NK-92 (cell line): ENCODE measurements around the gene CRY2.

Experiments
- DNase-seq: peaks from one replicate; lab custom pipeline; 2025; ENCODE audit not compliant: unreplicated experiment; lab: John Stamatoyannopoulos, UW

The CRY2 gene

DNA sequence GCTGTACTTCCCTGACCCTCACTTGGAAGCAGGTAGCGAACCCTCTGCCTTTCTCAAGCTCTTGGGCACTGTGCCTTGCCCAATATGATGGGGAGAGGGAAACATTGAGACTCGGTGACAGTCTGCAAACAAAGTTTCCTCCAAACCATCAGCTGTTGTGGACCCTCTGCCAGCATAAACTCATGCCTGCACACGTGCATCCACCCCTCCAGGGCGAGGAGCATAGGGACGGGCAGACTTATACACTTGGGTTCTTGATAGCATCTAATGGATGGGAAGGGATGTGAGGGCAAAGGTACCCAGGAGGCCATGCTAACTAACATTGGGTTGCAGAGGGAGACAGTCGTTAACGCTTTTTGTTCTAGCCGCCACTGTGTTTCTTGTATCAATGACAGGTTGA, 29.9 kb downstream of the CRY2 start:
- no peak for DNase-seq

DNA sequence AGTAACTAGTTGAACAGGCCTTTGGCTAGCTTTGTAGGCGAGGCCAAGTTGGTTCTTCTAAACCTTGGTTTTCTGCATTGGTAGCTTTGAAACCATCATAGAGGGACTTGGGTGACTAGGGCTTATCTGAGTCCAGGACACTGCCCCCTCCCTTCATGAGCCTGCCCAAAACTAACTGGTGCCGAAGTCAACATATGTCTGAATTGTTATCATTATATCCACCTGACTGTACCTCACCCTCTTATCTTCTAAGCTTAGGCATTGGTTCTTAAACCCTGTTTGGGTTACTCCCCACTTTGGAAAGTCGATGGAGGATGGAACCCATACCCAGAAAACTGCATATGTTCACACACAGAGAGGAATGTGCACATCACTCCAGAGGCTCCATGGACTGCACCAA, 30.6 kb downstream of the CRY2 start:
- DNase-seq: no peak

DNA sequence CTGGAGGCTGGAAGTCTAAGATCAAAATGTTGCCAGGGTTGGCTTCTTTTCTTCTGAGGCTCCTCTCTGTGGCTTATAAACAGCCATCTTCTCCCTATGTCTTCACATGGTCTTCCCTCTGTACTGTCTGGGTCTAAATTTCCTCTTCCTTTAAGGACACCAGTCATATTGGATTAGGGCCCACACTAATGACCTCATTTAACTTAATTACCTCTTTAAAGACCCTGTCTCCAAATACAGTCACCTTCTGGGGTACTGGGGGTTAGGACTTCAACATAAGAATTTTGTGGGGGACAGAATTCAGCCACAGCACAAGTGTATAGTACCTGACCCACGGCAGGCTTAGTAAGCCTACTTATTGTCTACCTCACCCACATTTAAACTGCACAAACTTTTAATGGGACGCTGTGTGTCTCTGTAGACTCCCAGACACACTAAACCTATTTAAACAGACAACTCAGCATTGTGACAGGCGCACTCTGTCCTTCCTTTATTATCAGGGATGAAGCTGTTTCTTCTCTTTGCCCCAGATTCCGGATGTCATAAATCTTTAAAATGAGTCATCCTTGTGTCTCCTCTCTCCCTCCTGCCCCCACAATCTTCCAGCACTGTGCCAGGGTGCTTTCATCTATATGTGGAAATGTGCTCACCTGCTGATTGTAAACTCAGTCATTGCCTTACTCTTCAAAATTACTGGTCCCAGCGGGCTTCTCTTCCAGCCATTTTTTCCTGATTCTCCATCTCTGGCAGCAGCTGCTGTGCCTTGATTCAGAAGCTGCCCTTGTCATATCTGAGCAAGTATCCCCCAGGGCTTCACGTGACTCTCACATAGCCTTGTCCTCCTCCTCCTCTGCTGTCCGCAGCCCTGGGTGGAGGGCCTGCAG, 32.8 kb downstream of the CRY2 start:
- no peak for DNase-seq

DNA sequence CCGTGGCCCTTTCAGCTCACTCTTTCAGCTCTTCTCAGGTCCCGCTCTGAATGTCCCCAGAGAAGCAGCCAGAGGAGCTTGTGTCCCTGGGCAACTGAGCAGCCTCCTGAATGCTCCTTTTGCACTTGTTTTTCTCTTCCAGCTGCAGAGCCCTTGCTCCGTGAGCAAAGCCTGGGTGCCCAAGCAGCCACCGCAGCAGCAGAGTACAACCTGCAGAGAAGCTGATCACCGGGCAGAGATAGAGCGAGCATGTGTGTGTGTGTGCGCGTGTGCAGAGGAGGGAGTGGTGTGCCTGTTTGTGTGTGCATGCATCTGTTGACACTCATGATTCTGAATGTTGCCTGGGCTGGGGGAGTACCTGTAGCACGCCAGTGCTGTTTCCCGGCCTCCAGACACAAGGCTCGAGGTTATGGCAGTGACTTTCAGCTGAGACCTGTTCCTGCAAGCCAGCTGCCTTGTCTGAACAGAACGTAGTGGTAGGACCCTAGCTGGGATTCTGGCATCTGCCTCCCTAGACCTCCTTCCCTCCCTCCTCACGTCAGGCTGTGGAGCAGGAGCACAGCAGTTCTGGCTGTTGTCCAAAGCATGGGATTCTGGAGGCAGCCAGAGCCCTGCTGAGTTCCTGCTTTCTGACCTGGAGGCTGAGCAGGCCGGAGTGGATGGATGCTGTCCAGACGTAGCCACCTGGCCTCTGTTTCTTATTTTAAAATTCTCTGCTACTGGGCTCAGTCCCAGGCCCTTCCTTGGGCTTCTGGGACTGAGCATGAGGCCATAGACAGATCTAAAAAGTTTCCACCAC, 33.7 kb downstream of the CRY2 start:
- DNase-seq: no peak

DNA sequence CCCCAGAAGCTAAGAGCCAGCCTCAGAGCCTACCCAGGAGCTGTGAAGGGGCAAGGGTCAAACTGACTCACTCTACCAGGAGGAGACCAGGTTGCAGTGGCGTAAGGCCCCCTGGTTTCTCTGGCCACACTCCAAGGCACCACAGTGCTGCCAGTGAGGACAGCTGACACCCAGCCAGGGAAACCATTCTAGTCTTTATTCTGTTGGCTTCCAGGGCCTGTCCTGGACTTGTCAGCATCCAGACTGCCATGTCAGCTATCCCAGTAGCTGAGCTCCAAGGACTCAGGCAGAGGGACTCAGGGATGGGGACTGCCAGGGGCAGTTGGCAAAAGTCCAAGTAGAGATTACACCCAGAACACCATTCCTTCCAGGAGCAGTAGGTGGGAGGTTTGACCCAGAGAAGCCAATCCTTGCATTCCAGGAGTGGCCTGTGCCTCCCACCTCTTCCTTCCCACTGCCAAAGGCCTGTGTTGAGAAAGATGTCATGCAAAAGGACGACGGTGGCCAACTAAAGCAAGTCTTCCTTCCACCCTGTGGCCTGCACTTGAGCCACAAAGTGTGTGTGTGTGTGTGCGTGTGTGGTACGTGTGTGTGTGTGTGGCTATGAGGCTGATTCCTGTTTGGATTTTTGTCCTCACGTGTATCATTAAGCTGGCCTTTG, 34.6 kb downstream of the CRY2 start:
- DNase-seq: no peak

DNA sequence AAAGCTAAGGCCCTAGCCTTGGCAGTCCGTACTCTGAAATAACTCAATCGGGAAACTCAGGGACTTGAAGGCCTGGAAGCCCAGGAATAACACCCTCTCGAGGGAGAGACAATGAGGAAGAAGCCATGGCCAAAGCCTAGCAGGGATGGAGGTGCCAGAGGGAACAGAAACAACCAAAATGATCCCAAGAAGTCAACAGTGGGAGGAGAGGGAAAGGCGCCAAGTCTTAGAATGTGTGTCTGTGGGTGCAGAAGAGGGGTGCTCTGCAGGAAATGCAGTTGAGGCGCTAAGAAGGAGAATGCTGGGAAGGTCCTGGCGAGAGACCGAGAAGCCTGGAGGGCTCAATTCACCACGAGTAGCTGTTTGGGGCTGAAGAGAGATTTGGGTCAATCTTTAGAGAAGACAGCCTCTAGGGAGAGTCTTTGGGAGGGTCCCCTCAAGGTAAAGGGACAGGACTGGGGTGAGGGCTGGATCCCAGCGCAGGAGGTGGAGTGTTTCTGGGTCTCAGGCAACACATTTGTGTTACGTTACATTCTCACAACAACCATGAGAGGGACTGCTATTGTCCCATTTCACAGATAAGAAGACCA, 37.4 kb downstream of the CRY2 start:
- DNase-seq: no peak

DNA sequence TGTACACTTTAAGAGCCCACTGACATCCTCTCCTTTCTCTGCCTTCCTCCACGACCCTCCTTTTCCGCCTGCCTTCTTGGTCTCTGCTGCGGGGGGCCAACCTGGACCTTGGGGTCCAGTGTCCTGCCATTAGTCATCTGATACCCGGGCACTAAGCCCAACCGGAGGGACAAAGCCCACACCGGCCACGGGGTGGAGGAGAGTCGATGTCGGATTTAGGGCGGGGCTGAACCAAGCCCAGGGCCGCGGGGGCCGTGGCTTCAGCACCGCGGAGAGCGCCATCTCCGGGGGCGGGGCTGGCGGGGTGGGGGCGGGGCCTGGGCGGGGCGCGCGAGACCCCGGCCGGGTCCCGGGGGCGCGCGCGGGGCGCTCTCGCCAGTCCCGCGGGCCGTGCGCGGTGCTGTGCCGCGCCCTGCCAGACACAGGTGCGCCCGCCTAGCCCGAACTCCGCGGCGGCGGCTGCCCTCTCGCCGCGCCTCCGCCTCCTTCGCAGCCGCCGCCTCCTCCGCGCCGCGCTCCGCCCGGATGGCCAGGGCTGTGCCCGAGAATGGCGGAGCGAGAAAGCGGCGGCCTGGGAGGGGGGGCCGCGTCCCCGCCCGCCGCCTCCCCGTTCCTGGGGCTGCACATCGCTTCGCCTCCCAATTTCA, 38.1 kb downstream of the CRY2 start, which contains the start of gene MAPK8IP1:
TSS of gene MAPK8IP1 (plus strand) at position 378 of the 647 bp plus-strand sequence. CDS start at position 548, 170 bp downstream.
- no peak for DNase-seq

DNA sequence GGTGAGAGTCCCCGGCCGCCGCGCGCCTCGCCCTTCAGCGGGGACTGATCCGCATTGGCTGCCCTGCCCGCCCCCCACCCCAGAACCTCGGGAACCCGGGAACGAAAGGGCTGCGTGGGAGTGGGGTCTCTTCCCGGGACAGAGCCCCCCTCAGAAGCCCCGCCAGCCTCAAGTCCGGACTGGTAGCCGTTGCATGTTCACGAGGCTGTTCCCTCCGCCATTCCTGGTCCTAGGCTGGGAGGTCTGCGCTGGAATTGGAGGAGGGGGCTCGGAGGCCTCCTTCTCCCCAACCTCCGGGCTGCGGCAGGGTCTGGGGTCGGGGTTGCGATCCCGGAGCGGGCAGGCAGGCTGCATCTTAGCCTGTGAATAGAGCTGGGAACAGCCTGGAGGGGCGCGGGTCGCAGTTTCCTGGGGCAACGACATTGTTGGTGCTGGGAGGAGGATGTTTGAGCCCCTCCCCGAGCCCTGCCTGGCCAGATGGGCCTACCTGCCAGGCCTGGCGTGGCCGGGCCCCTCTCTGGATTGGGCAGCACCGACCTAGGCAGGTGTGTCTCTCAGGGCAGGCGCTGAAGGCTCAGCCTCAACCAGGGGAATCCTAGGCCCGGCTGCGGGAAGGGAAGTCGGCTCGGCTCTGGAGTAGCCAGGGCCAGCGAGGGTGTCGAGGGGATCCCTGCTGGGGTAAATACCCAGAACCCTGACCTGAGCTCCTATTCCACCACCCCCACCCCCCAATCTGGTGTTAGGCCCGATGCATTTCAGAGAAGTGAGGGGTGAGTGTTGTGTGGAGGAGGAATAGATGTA, 38.8 kb downstream of the CRY2 start:
- DNase-seq: no peak

DNA sequence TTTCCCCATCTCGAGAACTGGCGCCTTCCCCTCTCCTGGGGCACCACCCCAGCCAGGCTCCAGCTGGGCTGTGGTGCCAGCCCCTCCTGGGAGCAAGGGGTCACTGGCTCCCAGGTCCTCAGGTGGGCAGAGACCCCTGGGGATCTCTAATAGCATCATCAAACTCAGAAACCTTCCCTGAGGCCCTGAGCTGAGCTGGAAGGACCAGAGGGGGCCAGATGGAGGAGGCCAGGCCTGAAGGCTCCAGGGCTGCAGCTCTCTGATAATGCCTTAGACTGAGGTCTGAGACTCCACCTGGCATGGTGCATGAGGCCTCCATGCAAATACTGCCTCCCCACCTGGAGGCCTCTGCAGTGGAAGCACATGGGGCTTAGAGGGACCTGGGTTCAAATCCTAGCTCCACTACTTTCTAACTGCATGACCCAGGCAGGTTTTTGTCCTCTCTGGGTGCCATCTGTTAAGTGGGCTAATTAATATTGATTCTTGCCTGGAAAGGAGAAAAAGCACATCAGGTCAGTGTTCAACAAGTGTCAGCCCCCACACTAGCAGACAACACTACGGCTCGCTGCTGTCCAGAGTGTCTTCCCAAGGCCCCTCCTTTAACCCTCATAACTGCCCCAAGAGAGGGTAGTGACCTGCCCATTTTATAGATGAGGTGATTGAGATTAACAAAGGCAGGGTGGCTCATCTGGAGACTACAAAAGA, 39.7 kb downstream of the CRY2 start:
- DNase-seq: no peak

DNA sequence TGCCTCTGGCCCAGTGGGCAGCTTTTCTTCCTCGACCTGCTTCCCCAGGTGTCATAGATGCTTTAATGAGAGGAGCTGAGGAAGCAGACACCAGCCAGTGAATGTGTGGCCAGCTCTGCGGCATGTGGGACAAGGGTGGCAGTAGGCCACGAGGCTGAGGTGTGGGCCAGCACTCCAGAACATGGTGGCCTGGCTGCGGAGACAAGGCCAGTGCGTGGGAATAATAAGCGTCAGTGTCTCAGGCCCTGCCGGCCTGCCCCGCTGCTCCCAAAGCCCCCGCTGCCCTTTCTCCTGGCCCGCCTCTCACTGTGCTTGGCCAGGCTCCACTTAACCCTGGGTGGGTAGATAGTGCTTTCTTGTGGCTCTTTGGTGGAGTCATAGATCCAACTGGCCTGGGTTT, 40.3 kb downstream of the CRY2 start:
- no peak for DNase-seq

DNA sequence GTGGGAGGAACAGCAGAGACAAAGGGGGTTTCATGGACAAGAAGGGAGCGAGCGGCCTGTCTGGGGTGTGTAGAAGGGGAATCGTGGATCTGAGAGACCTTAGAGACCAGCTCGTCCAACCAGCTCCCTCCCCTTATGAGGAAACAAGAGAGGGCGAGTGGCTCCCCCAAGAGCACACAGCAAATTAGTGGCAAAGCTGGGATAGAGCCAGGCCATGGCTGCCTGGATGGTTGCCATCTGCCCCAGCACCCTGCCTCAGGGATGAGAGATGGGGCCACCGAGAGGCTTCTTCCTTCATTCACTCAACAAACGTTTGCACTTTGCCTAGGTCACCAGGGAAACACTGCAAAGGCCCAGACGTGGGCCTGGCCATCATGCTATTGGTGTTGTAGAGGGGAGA, 42.3 kb downstream of the CRY2 start:
- DNase-seq: no peak

DNA sequence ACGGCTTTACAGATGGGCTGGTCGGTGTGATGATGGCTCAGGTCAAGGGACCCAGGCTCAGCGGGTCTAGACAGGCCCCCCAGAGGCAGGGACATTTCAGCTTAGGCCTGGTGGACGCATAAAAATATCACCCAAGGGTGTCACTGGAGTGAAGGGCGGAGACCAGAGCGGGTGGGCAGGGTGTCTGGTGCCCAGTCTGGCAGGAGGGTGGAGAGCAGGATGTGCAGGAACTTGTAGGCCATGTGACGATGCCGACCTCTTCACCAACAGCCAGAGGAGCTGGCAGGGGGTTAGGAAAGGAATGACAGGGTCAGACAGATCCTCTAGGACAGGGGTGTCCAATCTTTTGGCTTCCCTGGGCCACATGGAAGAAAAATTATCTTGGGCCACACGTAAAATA, 42.7 kb downstream of the CRY2 start:
- no peak for DNase-seq

DNA sequence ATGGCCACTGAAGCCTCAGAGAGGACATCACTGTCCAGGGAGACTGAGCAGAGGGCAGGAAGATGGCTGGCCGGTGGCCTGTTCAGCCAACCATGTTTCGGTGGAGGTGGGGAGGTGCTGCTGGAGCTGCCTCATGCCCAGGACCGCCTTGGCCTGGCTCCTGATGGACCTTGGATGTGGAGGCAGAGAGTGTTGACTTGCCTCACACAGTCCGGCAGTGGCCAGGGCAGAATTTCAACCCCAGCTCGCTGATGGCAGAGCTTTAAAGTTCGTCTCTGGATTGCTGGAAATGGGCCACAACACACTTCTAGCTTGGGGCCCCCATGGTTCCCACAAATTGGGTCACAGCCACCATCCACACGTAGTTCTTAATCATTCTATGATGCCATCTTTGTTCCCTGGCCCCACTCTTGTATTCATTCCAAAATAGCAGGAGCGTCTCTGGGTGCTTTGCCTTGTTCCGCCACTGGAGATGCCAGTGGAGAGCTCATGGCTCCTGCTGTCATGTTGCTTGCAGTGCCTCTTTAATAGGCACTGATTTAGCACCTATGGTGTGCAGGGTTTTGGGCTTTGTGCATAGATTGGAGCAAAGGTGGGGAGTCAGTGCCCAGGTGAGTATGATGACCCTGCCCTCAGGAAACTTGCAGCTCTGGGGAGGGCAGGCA, 43.7 kb downstream of the CRY2 start:
- no peak for DNase-seq

DNA sequence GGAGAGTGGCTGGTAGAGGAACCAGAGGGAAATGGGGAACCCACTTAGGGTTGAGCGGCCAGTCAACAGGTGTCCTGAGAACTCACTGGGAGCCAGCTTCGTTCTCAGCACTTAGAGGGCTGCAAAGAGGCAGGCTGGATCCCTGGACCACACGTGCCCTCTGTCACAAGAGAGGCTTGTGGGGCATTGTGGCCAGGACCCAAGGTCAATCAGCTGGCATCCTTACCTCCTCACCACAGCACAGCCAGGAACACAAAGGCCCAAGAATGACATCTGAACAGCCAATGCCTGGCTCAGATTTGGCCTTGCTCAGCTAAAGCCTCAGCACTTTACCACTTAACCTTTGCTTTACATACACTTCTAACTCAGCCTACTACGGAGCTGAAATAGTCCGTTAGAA, 45.6 kb downstream of the CRY2 start:
- DNase-seq: no peak

DNA sequence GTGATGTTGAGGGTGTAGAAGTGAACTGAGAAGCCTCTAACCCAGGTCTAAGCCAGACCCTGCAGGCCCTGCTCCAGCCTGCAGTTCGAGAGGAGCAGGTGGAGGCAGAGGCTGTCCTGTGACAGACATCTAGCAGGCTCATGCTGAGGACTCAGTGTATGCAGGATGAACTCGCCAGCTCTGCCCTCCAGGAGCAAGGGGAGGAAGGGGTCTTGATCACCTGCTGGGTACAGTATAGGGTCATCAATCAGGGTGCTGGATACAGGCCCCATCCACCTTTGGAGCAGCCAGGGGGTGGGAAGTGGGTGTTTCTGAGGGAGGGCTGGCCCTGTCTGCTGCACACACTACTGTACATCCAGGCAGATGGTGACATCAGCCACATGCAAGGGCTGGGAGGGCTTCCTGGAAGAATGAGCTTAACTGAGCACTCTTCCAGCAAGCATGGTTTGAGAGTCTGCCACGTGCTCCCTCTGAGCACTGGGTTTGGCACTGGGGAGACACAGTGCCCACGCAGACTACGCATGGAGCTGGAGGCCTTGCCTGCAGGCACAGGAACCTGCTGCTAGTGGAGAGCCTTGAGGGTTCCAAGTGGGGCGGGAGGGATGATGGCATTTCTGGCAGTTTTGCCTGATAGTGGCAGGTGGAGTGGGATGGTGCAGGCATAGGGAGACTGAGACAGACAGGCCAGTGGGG, 47.4 kb downstream of the CRY2 start:
- no peak for DNase-seq

DNA sequence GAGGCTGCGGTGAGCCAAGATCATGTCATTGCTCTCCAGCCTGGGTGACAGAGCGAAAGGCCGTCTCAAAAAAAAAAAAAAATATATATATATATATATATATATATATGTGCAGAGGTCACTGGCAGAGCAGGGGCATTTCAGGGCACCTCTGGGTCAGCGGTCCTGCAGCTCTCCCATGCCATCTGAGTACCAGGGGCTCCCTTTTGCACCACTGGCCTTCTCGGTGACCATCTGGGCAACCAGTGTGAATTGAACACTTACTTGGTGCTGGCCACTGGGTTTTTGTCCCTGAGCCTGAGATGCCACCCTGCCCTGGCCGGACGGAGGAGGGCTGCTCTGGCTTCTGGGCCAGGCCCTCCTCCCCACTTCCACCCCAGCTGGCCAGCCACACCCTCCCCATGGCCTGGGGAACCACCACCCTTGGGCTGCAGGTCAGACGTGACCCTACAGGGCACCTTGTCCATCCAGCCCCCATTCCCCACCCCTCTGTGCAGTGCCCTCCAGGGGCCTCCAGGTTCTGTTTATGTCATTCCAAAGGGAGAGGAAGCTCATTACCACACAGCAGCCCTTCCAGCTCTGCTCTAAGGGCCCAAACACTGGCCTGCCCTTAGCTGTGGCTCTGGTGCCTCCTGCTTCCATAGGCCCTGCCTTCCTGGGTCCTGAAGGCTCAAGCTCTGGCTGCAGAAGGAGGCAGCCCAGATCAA, 48.4 kb downstream of the CRY2 start:
- no peak for DNase-seq

DNA sequence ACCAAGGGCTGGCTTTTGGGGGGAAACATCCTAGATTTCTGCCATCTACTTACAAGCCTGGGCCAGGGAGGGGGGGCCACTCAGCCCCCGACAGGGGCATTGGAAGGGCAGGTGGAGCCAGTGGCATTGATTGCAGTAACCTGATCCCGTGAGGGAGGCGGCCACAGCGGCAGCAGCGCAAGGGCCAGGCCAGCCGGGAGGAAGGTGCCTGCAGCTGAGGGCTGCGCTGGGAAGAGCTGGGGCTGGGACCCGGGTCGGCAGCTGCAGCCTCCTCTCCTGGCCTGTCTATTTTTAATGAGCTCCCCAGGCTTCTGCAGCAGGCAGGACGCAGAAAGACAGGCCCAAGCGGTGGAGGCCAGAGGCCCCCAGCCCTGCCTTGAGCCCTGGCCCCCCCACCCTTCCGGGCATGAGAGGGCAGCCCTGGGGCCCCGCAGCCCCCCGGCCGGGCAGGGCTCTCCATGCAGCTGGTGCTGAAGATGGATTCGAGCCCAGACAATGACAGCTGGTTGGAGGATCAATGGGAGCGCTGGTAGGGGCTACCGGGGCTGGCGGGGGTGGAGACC, 49.2 kb downstream of the CRY2 start:
- DNase-seq: no peak
